B cell (primary cell): Measurements from ENCODE around the gene FMN1. TPM values are rescaled to one million over a fixed set of nuclear protein-coding genes. Genes with fewer than 3 reads are reported as not detected.

Experiments
- ATAC-seq: fragments of 200-7000 bp; cut with Tn5 transposase; one replicate; pipeline ENCODE4 v1.10.0; 2021; ENCODE audit warnings: low read depth, mild to moderate bottlenecking, moderate number of reproducible peaks, moderate library complexity
- CTCF ChIA-PET: fragments of 350-600 bp; sonication (Branson Sonifier 250); formaldehyde crosslinking; loops from one replicate; lab custom pipeline; 2021; ENCODE audit warnings: antibody characterized with exemption, inconsistent platforms; lab: Charles Lee
- POLR2A ChIA-PET: fragments of 350-600 bp; sonication (Branson Sonifier 250); formaldehyde crosslinking; loops from one replicate; lab custom pipeline; 2021; ENCODE audit warnings: antibody characterized with exemption; lab: Charles Lee
- DNase-seq: peaks from one replicate; pipeline ENCODE4 v3.0.0; 2013
- H2AFZ ChIP-seq: 2 replicates; pipeline ENCODE4 v1.6.1; 2012; ENCODE audit warnings: mild to moderate bottlenecking, low read depth, low read length; ENCODE audit not compliant: insufficient read depth, poor library complexity, severe bottlenecking
- H3K27ac ChIP-seq, 2 donors: 1 replicate in 1 of 2; 2 replicates in 1 of 2; pipeline ENCODE4 v1.5.1; 2012 to 2013; ENCODE audit warnings: low read length in 2 of 2, mild to moderate bottlenecking in 2 of 2, moderate library complexity in 1 of 2
- H3K27me3 ChIP-seq, 4 experiments: fragments of 200-600 bp in 1 of 4; sonication (generic) in 1 of 4; replicated peaks in 1 of 4; 1 replicate in 2 of 4; 2 replicates in 2 of 4; pipeline versions ENCODE4 v1.6.1 to v1.7.0; 2013 to 2016; ENCODE audit warnings: low read length in 3 of 4, mild to moderate bottlenecking in 2 of 4, mixed read lengths in 1 of 4, moderate library complexity in 1 of 4; ENCODE audit not compliant: insufficient read depth in 4 of 4, control insufficient read depth in 3 of 4; ENCODE audit errors: control extremely low read depth in 1 of 4
- H3K36me3 ChIP-seq, 2 experiments: replicated peaks in 1 of 2; 1 replicate in 1 of 2; 2 replicates in 1 of 2; pipeline versions ENCODE4 v1.6.1 to v1.7.1; 2013; ENCODE audit warnings: low read length in 1 of 2; ENCODE audit not compliant: insufficient read depth in 2 of 2, control insufficient read depth in 1 of 2; ENCODE audit errors: control extremely low read depth in 1 of 2, extremely low read depth in 1 of 2
- H3K4me1 ChIP-seq, 2 donors: fragments of 200-600 bp in 1 of 2; sonication (generic) in 1 of 2; 1 replicate in 1 of 2; 2 replicates in 1 of 2; pipeline versions ENCODE4 v1.5.1 to v1.6.1; 2013 to 2017; ENCODE audit warnings: low read length in 2 of 2; ENCODE audit not compliant: control insufficient read depth in 2 of 2, insufficient read depth in 2 of 2
- H3K4me2 ChIP-seq: replicated peaks from 2 replicates; pipeline ENCODE3; 2012; ENCODE audit warnings: mild to moderate bottlenecking, low read depth, low read length; ENCODE audit not compliant: poor library complexity, severe bottlenecking
- H3K4me3 ChIP-seq, 5 experiments: fragments of 200-600 bp in 1 of 5; sonication (generic) in 1 of 5; 1 replicate in 3 of 5; 2 replicates in 2 of 5; pipeline versions ENCODE4 v1.5.1 to v1.7.0; 2011 to 2016; ENCODE audit warnings: low read length in 4 of 5, mild to moderate bottlenecking in 4 of 5, low read depth in 2 of 5, control low read depth in 1 of 5, moderate library complexity in 1 of 5; ENCODE audit not compliant: insufficient read depth in 1 of 5; ENCODE audit errors: control extremely low read depth in 1 of 5, extremely low read depth in 1 of 5
- H3K79me2 ChIP-seq: fragments of 200-600 bp; sonication (generic); one replicate; pipeline ENCODE4 v1.6.0; 2016; ENCODE audit warnings: low read length; ENCODE audit not compliant: control insufficient read depth, insufficient read depth
- H3K9ac ChIP-seq: fragments of 200-600 bp; sonication (generic); 2 replicates; pipeline ENCODE4 v1.6.1; 2017; ENCODE audit warnings: mild to moderate bottlenecking, low read length, moderate library complexity
- H3K9me3 ChIP-seq, 3 donors: one replicate each; pipeline versions ENCODE4 v1.6.1 to v1.7.1; 2013; ENCODE audit warnings: low read length in 2 of 3; ENCODE audit not compliant: control insufficient read depth in 2 of 3, insufficient read depth in 1 of 3; ENCODE audit errors: control extremely low read depth in 1 of 3
- H4K20me1 ChIP-seq: 2 replicates; pipeline ENCODE4 v1.6.0; 2012; ENCODE audit warnings: mild to moderate bottlenecking, low read length; ENCODE audit not compliant: insufficient read depth, control insufficient read depth, poor library complexity, severe bottlenecking
- H3K27ac Mint-ChIP-seq: one replicate; pipeline ENCODE4 v1.8.0; 2021; ENCODE audit warnings: mixed read lengths
- H3K27me3 Mint-ChIP-seq: one replicate; pipeline ENCODE4 v1.8.0; 2021; ENCODE audit warnings: mixed read lengths
- H3K4me1 Mint-ChIP-seq: one replicate; pipeline ENCODE4 v1.8.0; 2021; ENCODE audit warnings: mixed read lengths
- H3K4me3 Mint-ChIP-seq: one replicate; pipeline ENCODE4 v1.8.0; 2021; ENCODE audit warnings: mixed read lengths
- H3K9me3 Mint-ChIP-seq: one replicate; pipeline ENCODE4 v1.8.0; 2022; ENCODE audit warnings: mixed read lengths; ENCODE audit not compliant: insufficient read depth
- CTCF ChIP-seq: fragments of 200-600 bp; IDR thresholded peaks from one replicate; pipeline ENCODE4 v1.8.0; 2022; ENCODE audit warnings: antibody characterized with exemption, mild to moderate bottlenecking
- EZH2 ChIP-seq: IDR thresholded peaks from 2 replicates; pipeline ENCODE4 v1.6.1; 2012; ENCODE audit warnings: borderline replicate concordance, low read depth, mild to moderate bottlenecking, moderate library complexity, low read length; ENCODE audit not compliant: insufficient read depth, poor library complexity, severe bottlenecking
- WGBS: methylation state at CpG from one replicate; pipeline ENCODE4 v1.1.5; 2013; ENCODE audit warnings: missing lambda C conversion rate; ENCODE audit not compliant: insufficient coverage; 5-methylcytosine and 5-hydroxymethylcytosine counted together
- intact Hi-C: fragments of 100-400 bp; cut with micrococcal nuclease; formaldehyde crosslinking; loops from one replicate; pipeline ENCODE4 v1.10.0; 2022
- polyA plus RNA-seq: library from polyadenylated mRNA; depleted of rRNA; stranded (reverse); fragments of >200 nt; gene quantifications from 2 replicates; pipeline ENCODE4 v1.2.3, GENCODE V29; 2012
- total RNA-seq, 2 donors: library from RNA; stranded (reverse); fragments of 120-200 nt in 1 of 2; gene quantifications; 1 replicate in 1 of 2; 2 replicates in 1 of 2; pipeline versions ENCODE4 v1.2.3 to v1.2.4, GENCODE V29; 2013 to 2022

The FMN1 gene
- total and polyA plus RNA-seq, 2 donors (not counting 1 experiment from before 2014, with no cell fraction given), result 0.21 to 0.96 TPM

- Mint-ChIP-seq H3K9me3 (peaks cover 6% of the 10 kb centered on the region), H3K27me3 (peaks cover 17% of the 10 kb centered on the region), H3K4me3 (no peak overlapping the region), H3K4me1 (peaks cover 2% of the 10 kb centered on the region), H3K27ac (no peak overlapping the region)
- ChIA-PET CTCF (interaction anchor here (1.0 to 9.5 kb wide), 7 partner anchors 9 to 290 kb away, joined by 3 to 133 read pairs (median 3); no protein-coding TSS in a partner anchor), POLR2A (no interaction called here)
- no peak overlapping the region for H3K27ac ChIP-seq
- no peak overlapping the region for H3K4me3 ChIP-seq
- H3K79me2 ChIP-seq, result no peaks in the 10 kb centered on the region
- peaks cover 0 to 1% (median 0%) of the 10 kb centered on the region in 3 donors for H3K9me3 ChIP-seq
- no peak overlapping the region for H3K4me2 ChIP-seq
- peaks cover 0 to 3% (median 0%) of the 10 kb centered on the region in 4 experiments for H3K27me3 ChIP-seq
- intact Hi-C loops, result no loop called here
- TF ChIP-seq EZH2, result no peak
- TF ChIP-seq CTCF, result no peak
- H2AFZ ChIP-seq, result no peak overlapping the region
- H3K4me1 ChIP-seq, result no peaks in the 10 kb centered on the region
- no peaks in the 10 kb centered on the region for H3K36me3 ChIP-seq
- ATAC-seq (no peak), DNase-seq (no peak)
- no peak overlapping the region for H3K9ac ChIP-seq
- H4K20me1 ChIP-seq, result no peaks in the 10 kb centered on the region
- 91% methylated on average over 12 of the region's 12 CpGs for WGBS
Measured at GRCh38 chr15:32952901-32953532, 241.5 kb downstream of the FMN1 start.

- H3K4me2 ChIP-seq, result no peak overlapping the region
- H3K27me3 ChIP-seq, result peaks cover 0 to 3% (median 0%) of the 10 kb centered on the region in 4 experiments
- no peak overlapping the region for H3K4me3 ChIP-seq
- POLR2A ChIA-PET, result no interaction called here
- no peaks in the 10 kb centered on the region for H4K20me1 ChIP-seq
- no peak for DNase-seq
- CTCF ChIA-PET, result interaction anchor here (2.5 to 9.5 kb wide), 2 partner anchors 109 to 289 kb away, joined by 15 to 133 read pairs; no protein-coding TSS in a partner anchor
- no peak overlapping the region for H2AFZ ChIP-seq
- Mint-ChIP-seq H3K4me3 (no peak overlapping the region), H3K4me1 (peaks cover 2% of the 10 kb centered on the region), H3K27ac (no peak overlapping the region), H3K9me3 (peaks cover 6% of the 10 kb centered on the region), H3K27me3 (peaks cover 14% of the 10 kb centered on the region)
- no peak overlapping the region for H3K27ac ChIP-seq
- TF ChIP-seq EZH2 (no peak), CTCF (no peak)
- WGBS, result 100% methylated on average over 2 of the region's 4 CpGs
- peaks cover 0 to 1% (median 0%) of the 10 kb centered on the region in 3 donors for H3K9me3 ChIP-seq
- no peaks in the 10 kb centered on the region for H3K4me1 ChIP-seq
- H3K36me3 ChIP-seq, result no peaks in the 10 kb centered on the region
- intact Hi-C loops, result no loop called here
- H3K9ac ChIP-seq, result no peak overlapping the region
- ATAC-seq, result no peak
- H3K79me2 ChIP-seq, result no peaks in the 10 kb centered on the region
Measured at GRCh38 chr15:32951736-32952464, 242.6 kb downstream of the FMN1 start.
